Mesenchymal stem cell (in vitro differentiated cells and primary cell): ENCODE measurements around the gene SUGCT.

Experiments used
- DNase-seq: peaks from one replicate; pipeline ENCODE4 v3.0.0-alpha.2; 2013
- H2AFZ ChIP-seq: one replicate; pipeline ENCODE4 v1.6.1; 2013; ENCODE audit warnings: low read depth, mild to moderate bottlenecking, control low read depth, inconsistent platforms, low read length, moderate library complexity
- H2AK5ac ChIP-seq: 2 replicates; pipeline ENCODE4 v1.6.1; 2013; ENCODE audit warnings: low read length, moderate library complexity, mild to moderate bottlenecking, inconsistent platforms; ENCODE audit not compliant: severe bottlenecking
- H2BK120ac ChIP-seq: one replicate; pipeline ENCODE4 v1.6.1; 2013; ENCODE audit warnings: low read depth, mild to moderate bottlenecking, inconsistent platforms, low read length, moderate library complexity
- H2BK12ac ChIP-seq, 2 experiments: one replicate each; pipeline ENCODE4 v1.6.1; 2013; ENCODE audit warnings: inconsistent platforms in 2 of 2, low read length in 2 of 2, mild to moderate bottlenecking in 2 of 2, moderate library complexity in 2 of 2, control low read depth in 1 of 2
- H2BK15ac ChIP-seq: one replicate; pipeline ENCODE4 v1.6.1; 2013; ENCODE audit warnings: mild to moderate bottlenecking, low read depth, inconsistent platforms; ENCODE audit not compliant: poor library complexity, severe bottlenecking
- H2BK5ac ChIP-seq: 2 replicates; pipeline ENCODE4 v1.6.1; 2013; ENCODE audit warnings: low read depth, mild to moderate bottlenecking, low read length, control low read depth, inconsistent platforms; ENCODE audit not compliant: poor library complexity, severe bottlenecking
- H3K14ac ChIP-seq, 2 experiments: one replicate each; pipeline ENCODE4 v1.6.1; 2013; ENCODE audit warnings: inconsistent platforms in 2 of 2, low read length in 2 of 2, control low read depth in 1 of 2, mild to moderate bottlenecking in 1 of 2, moderate library complexity in 1 of 2
- H3K18ac ChIP-seq, 2 experiments: one replicate each; pipeline ENCODE4 v1.6.1; 2013; ENCODE audit warnings: inconsistent platforms in 2 of 2, low read length in 2 of 2, control low read depth in 1 of 2, low read depth in 1 of 2, mild to moderate bottlenecking in 1 of 2
- H3K23ac ChIP-seq, 2 experiments: one replicate each; pipeline ENCODE4 v1.6.1; 2013; ENCODE audit warnings: inconsistent platforms in 2 of 2, low read length in 2 of 2, mild to moderate bottlenecking in 2 of 2, moderate library complexity in 2 of 2, control low read depth in 1 of 2
- H3K27ac ChIP-seq: 2 replicates; pipeline ENCODE4 v1.5.1; 2013; ENCODE audit warnings: mild to moderate bottlenecking, moderate library complexity, low read length, control low read depth, inconsistent platforms; ENCODE audit not compliant: poor library complexity, severe bottlenecking
- H3K27me3 ChIP-seq, 2 experiments: 2 replicates each; pipeline versions ENCODE4 v1.6.1 to v1.7.0; 2013; ENCODE audit warnings: low read length in 2 of 2, mild to moderate bottlenecking in 2 of 2, moderate library complexity in 2 of 2, control low read depth in 1 of 2, inconsistent platforms in 1 of 2; ENCODE audit not compliant: control insufficient read depth in 1 of 2, insufficient read depth in 1 of 2
- H3K36me3 ChIP-seq, 2 experiments: 2 replicates each; pipeline versions ENCODE4 v1.6.1 to v1.7.0; 2013; ENCODE audit warnings: low read length in 2 of 2, control low read depth in 1 of 2, inconsistent platforms in 1 of 2, low read depth in 1 of 2, mild to moderate bottlenecking in 1 of 2; ENCODE audit not compliant: insufficient read depth in 2 of 2, control insufficient read depth in 1 of 2
- H3K4ac ChIP-seq, 2 experiments: one replicate each; pipeline ENCODE4 v1.6.1; 2013; ENCODE audit warnings: inconsistent platforms in 2 of 2, low read length in 2 of 2, mild to moderate bottlenecking in 2 of 2, moderate library complexity in 2 of 2, control low read depth in 1 of 2, low read depth in 1 of 2
- H3K4me1 ChIP-seq: 2 replicates; pipeline ENCODE4 v1.6.1; 2013; ENCODE audit warnings: low read depth, low read length, control low read depth; ENCODE audit not compliant: control insufficient read depth, insufficient read depth
- H3K4me2 ChIP-seq: 2 replicates; pipeline ENCODE4 v1.6.1; 2013; ENCODE audit warnings: low read length, mild to moderate bottlenecking, inconsistent platforms; ENCODE audit not compliant: poor library complexity, severe bottlenecking
- H3K4me3 ChIP-seq, 2 experiments: 2 replicates each; pipeline versions ENCODE4 v1.5.1 to v1.7.0; 2013; ENCODE audit warnings: low read length in 2 of 2, mild to moderate bottlenecking in 2 of 2, control low read depth in 1 of 2, low read depth in 1 of 2; ENCODE audit not compliant: insufficient read depth in 1 of 2
- H3K79me1 ChIP-seq: replicated peaks from 2 replicates; pipeline ENCODE4 v1.6.1; 2013; ENCODE audit warnings: mild to moderate bottlenecking, control low read depth, low read length, inconsistent platforms; ENCODE audit not compliant: poor library complexity, severe bottlenecking
- H3K9ac ChIP-seq: 2 replicates; pipeline ENCODE4 v1.7.0; 2013; ENCODE audit warnings: mild to moderate bottlenecking, low read length, moderate library complexity
- H3K9me3 ChIP-seq: 2 replicates; pipeline ENCODE4 v1.7.0; 2013; ENCODE audit warnings: mild to moderate bottlenecking, low read length; ENCODE audit not compliant: control insufficient read depth
- H4K8ac ChIP-seq: one replicate; pipeline ENCODE4 v1.6.1; 2013; ENCODE audit warnings: inconsistent platforms, mild to moderate bottlenecking, low read length, moderate library complexity
- H4K91ac ChIP-seq: one replicate; pipeline ENCODE4 v1.6.1; 2013; ENCODE audit warnings: mild to moderate bottlenecking, low read length, inconsistent platforms
- WGBS: methylation state at CpG from one replicate; pipeline ENCODE4 v1.1.7; 2013; ENCODE audit warnings: mixed read lengths; 5-methylcytosine and 5-hydroxymethylcytosine counted together

SUGCT gene

GRCh38 chr7:40122940-40123254, 11.9 kb upstream of the SUGCT start:
- DNase-seq: no peak
- no peak overlapping the region for H3K4ac ChIP-seq
- H3K79me1 ChIP-seq: peaks cover 17% of the 10 kb centered on the region
- H3K4me2 ChIP-seq: no peak overlapping the region
- no peak overlapping the region for H2BK5ac ChIP-seq
- no peak overlapping the region for H2AFZ ChIP-seq
- H3K9ac ChIP-seq: no peak overlapping the region
- no peak overlapping the region for H3K4me3 ChIP-seq
- H3K27ac ChIP-seq: no peak overlapping the region
- H3K9me3 ChIP-seq: no peaks in the 10 kb centered on the region
- no peak overlapping the region for H2BK15ac ChIP-seq
- H3K18ac ChIP-seq: no peak overlapping the region
- peaks cover 4% of the 10 kb centered on the region for H3K4me1 ChIP-seq
- 93% methylated on average over 2 of the region's 2 CpGs for WGBS
- no peak overlapping the region for H4K8ac ChIP-seq
- no peak overlapping the region for H2AK5ac ChIP-seq
- H3K14ac ChIP-seq: no peak overlapping the region
- no peak overlapping the region for H3K23ac ChIP-seq
- no peaks in the 10 kb centered on the region for H3K27me3 ChIP-seq
- H4K91ac ChIP-seq: no peak overlapping the region
- peaks cover 2 to 3% of the 10 kb centered on the region in 2 experiments for H3K36me3 ChIP-seq
- no peak overlapping the region for H2BK120ac ChIP-seq
- no peak overlapping the region for H2BK12ac ChIP-seq

GRCh38 chr7:40133561-40134427, 1.0 kb upstream of the SUGCT start:
- H3K4me2 ChIP-seq: peak overlapping the region; percentile 75
- H4K91ac ChIP-seq: peak overlapping the region; percentile 29
- peaks cover 0 to 4% of the 10 kb centered on the region in 2 experiments for H3K36me3 ChIP-seq
- peak overlapping the region; percentile 84 to 96 for H3K18ac ChIP-seq
- H3K27me3 ChIP-seq: no peaks in the 10 kb centered on the region
- H3K23ac ChIP-seq: peak overlapping the region; percentile 31 to 43
- peak overlapping the region; percentile 67 to 78 for H3K4ac ChIP-seq
- peak overlapping the region; percentile 93 to 95 for H3K4me3 ChIP-seq
- peak overlapping the region; percentile 99 for H3K9ac ChIP-seq
- peak overlapping the region in 1 of 2 experiments; percentile 36 for H3K14ac ChIP-seq
- H3K27ac ChIP-seq: peak overlapping the region; percentile 98
- H2AK5ac ChIP-seq: no peak overlapping the region
- peak overlapping the region; percentile 93 for H4K8ac ChIP-seq
- H2BK15ac ChIP-seq: no peak overlapping the region
- H3K79me1 ChIP-seq: peaks cover 16% of the 10 kb centered on the region
- peak; percentile 44 for DNase-seq
- H3K4me1 ChIP-seq: peaks cover 4% of the 10 kb centered on the region
- H2AFZ ChIP-seq: peak overlapping the region; percentile 91
- 0% methylated on average over 11 of the region's 36 CpGs for WGBS
- peak overlapping the region; percentile 88 for H2BK5ac ChIP-seq
- no peaks in the 10 kb centered on the region for H3K9me3 ChIP-seq
- H2BK12ac ChIP-seq: peak overlapping the region in 1 of 2 experiments; percentile 47
- H2BK120ac ChIP-seq: peak overlapping the region; percentile 73

- Histone ChIP-seq H3K36me3 (peaks cover 0 to 4% of the 10 kb centered on the region in 2 experiments), H2BK5ac (no peak overlapping the region), H3K79me1 (peaks cover 11% of the 10 kb centered on the region), H2AFZ (peak overlapping the region; percentile 96), H4K8ac (peak overlapping the region; percentile 39), H2AK5ac (no peak overlapping the region), H3K9me3 (no peaks in the 10 kb centered on the region), H3K4me1 (peaks cover 4% of the 10 kb centered on the region), H3K14ac (peak overlapping the region in 1 of 2 experiments; percentile 98), H3K27me3 (no peaks in the 10 kb centered on the region), H3K4ac (peak overlapping the region in 1 of 2 experiments; percentile 79), H3K18ac (peak overlapping the region; percentile 26 to 96), H3K27ac (no peak overlapping the region), H3K4me2 (peak overlapping the region; percentile 90), H4K91ac (peak overlapping the region; percentile 1), H3K9ac (peak overlapping the region; percentile 99), H2BK15ac (peak overlapping the region; percentile 52), H2BK120ac (no peak overlapping the region), H2BK12ac (peak overlapping the region in 1 of 2 experiments; percentile 96), H3K23ac (peak overlapping the region in 1 of 2 experiments; percentile 72), H3K4me3 (peak overlapping the region; percentile 93 to 95)
- DNase-seq: no peak
- 5% methylated on average over 16 of the region's 17 CpGs for WGBS
Measured at GRCh38 chr7:40135317-40135610, 459 bp downstream of the SUGCT start.

GRCh38 chr7:40137563-40137962, 2.8 kb downstream of the SUGCT start:
- Histone ChIP-seq H3K27ac (no peak overlapping the region), H3K23ac (no peak overlapping the region), H2BK15ac (peak overlapping the region; percentile 20), H2BK5ac (no peak overlapping the region), H4K91ac (no peak overlapping the region), H3K79me1 (peaks cover 9% of the 10 kb centered on the region), H2AFZ (no peak overlapping the region), H3K27me3 (no peaks in the 10 kb centered on the region), H2BK120ac (no peak overlapping the region), H3K9ac (no peak overlapping the region), H2AK5ac (no peak overlapping the region), H3K4me2 (no peak overlapping the region), H3K4me3 (no peak overlapping the region), H3K18ac (no peak overlapping the region), H2BK12ac (no peak overlapping the region), H3K9me3 (no peaks in the 10 kb centered on the region), H3K4me1 (peaks cover 1% of the 10 kb centered on the region), H3K36me3 (no peaks in the 10 kb centered on the region), H4K8ac (no peak overlapping the region), H3K4ac (no peak overlapping the region), H3K14ac (no peak overlapping the region)
- DNase-seq: no peak
- WGBS: 92% methylated on average over 1 of the region's 2 CpGs
